ENCODE data around the gene MR1.

- TF ChIP-seq, protein P1, sequence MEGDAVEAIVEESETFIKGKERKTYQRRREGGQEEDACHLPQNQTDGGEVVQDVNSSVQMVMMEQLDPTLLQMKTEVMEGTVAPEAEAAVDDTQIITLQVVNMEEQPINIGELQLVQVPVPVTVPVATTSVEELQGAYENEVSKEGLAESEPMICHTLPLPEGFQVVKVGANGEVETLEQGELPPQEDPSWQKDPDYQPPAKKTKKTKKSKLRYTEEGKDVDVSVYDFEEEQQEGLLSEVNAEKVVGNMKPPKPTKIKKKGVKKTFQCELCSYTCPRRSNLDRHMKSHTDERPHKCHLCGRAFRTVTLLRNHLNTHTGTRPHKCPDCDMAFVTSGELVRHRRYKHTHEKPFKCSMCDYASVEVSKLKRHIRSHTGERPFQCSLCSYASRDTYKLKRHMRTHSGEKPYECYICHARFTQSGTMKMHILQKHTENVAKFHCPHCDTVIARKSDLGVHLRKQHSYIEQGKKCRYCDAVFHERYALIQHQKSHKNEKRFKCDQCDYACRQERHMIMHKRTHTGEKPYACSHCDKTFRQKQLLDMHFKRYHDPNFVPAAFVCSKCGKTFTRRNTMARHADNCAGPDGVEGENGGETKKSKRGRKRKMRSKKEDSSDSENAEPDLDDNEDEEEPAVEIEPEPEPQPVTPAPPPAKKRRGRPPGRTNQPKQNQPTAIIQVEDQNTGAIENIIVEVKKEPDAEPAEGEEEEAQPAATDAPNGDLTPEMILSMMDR (conservative IDR thresholded peaks at IDR 0.05 in 1 of 2, IDR thresholded peaks at IDR 0.05 in 1 of 2; ENCODE audit: low read depth in 1 of 2, low read length in 2 of 2), result no peak
- no peak for TF ChIP-seq EZH2 (IDR thresholded peaks at IDR 0.05; ENCODE audit: low read length, missing control alignments)
Measured at GRCh38 chr1:181021159-181021558, 12.6 kb upstream of the MR1 start.
